DMS53 treated with DMSO at 0.1 percent for 48 hours (cell line): ENCODE data around the gene UNC13D.
"Not testable (repeated sequence)": the region's sequence is repeated elsewhere in the genome, so short reads cannot be mapped to it uniquely, and the experiment has no call there.

ENCODE experiments used
- DNase-seq: peaks from one replicate; lab custom pipeline; 2025; ENCODE audit not compliant: unreplicated experiment; lab: John Stamatoyannopoulos, UW

UNC13D gene

GRCh38 chr17:75875182-75875939 is 31.2 kb upstream of the UNC13D start:
- DNase-seq = no peak

GRCh38 chr17:75874323-75875181 is 30.3 kb upstream of the UNC13D start:
- no peak for DNase-seq

GRCh38 chr17:75873587-75874322 is 29.6 kb upstream of the UNC13D start:
- DNase-seq = no peak

GRCh38 chr17:75872434-75873351 is 28.5 kb upstream of the UNC13D start:
- peak; percentile 67 for DNase-seq

GRCh38 chr17:75870228-75870627 is 26.0 kb upstream of the UNC13D start:
- not testable (repeated sequence) for DNase-seq

- DNase-seq = no peak
These were observed 25.3 kb upstream of the UNC13D start for GRCh38 chr17:75869282-75870141.

GRCh38 chr17:75868730-75869281 is 24.6 kb upstream of the UNC13D start:
- not testable (repeated sequence) for DNase-seq

GRCh38 chr17:75865404-75866188 is 21.4 kb upstream of the UNC13D start:
- DNase-seq = not testable (repeated sequence)

- DNase-seq = not testable (repeated sequence)
These were observed 20.7 kb upstream of the UNC13D start for GRCh38 chr17:75864887-75865286.

- no peak for DNase-seq
These were observed 20.3 kb upstream of the UNC13D start for GRCh38 chr17:75864448-75864871.

- DNase-seq = no peak
These were observed 17.7 kb upstream of the UNC13D start for GRCh38 chr17:75861927-75862317.

- not testable (repeated sequence) for DNase-seq
These were observed 15.2 kb upstream of the UNC13D start for GRCh38 chr17:75859358-75859757.

- peak; percentile 35 for DNase-seq
These were observed 12.0 kb upstream of the UNC13D start for GRCh38 chr17:75856062-75856756.

- peak; percentile 99 for DNase-seq
These were observed 11.3 kb upstream of the UNC13D start, which contains the start of gene WBP2 for GRCh38 chr17:75855310-75856061. Gene WBP2 (minus strand): TSS chr17:75855335. CDS start chr17:75855297, 38 bp downstream.

GRCh38 chr17:75854881-75855309 is 10.7 kb upstream of the UNC13D start:
- DNase-seq = no peak

GRCh38 chr17:75854101-75854748 is 10.0 kb upstream of the UNC13D start:
- DNase-seq = no peak
